ENCODE data around the gene PIMREG. TPM values are rescaled to one million over a fixed set of nuclear protein-coding genes. Genes with fewer than 3 reads are reported as not detected.

PIMREG gene
- polyA plus RNA-seq, 3 donors, result not detected

DNA sequence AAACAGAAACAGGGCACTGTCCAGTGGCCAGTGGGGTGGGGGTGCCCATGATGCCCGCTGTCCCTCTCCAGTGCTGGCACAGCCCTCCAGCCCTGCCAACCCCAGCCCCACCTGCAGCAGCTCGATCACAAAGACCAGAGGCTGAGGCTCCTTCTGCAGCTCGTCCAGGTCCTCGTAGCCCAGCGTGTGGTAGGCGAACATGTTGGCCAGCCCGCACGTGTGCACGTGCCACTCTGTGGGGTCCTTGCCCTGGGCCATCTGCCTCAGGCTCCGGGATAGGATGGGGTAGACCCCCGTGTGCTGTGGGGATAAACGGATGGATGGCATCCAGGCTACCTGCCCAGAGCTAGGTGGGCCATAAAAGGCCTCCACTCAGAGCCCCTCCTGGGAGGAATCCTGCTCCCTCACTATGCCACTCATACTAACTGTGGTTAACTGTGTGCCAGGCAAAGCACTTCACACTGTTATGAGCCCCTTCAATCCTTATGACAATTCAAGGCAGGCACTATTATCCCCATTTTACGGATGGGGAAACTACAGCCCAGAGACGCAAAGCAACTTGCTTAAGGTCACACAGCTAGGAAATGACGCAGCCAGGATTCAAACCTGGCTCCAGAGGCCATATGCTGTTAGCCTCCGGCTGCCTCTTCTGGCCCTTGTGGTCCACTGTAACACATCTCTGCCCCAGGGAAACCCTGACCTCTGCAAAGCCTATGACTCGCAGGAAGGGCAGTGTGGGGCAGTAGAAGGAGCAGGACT, 15.9 kb upstream of the PIMREG start:
- 92% methylated on average over 16 of the region's 17 CpGs for WGBS (ENCODE audit: insufficient coverage)
- Mint-ChIP-seq H3K9me3 (peaks cover 6 to 21% (median 16%) of the 10 kb centered on the region in 7 donors), H3K27me3 (ENCODE audit: low read depth in 3 of 3) (peaks cover 43 to 71% (median 54%) of the 10 kb centered on the region in 3 donors), H3K27ac (no peak overlapping the region), H3K4me1 (peaks cover 23% of the 10 kb centered on the region), H3K4me3 (peak overlapping the region in 1 of 2 donors; percentile 20), H3K36me3 (peaks cover 2 to 6% of the 10 kb centered on the region in 2 donors)
- H3K27ac ChIP-seq (ENCODE audit: low read depth in 1 of 2, low read length in 2 of 2), result no peak overlapping the region
- no peaks in the 10 kb centered on the region for H4K20me1 ChIP-seq (ENCODE audit: insufficient read depth, low read length)
- no peak for DNase-seq
- H3K4me1 ChIP-seq (ENCODE audit: control insufficient read depth in 1 of 2, insufficient read depth in 2 of 2, low read length in 2 of 2), result peaks cover 15 to 18% of the 10 kb centered on the region in 2 donors
- no peak overlapping the region for H2AFZ ChIP-seq (ENCODE audit: insufficient read depth, low read depth, low read length, poor library complexity, severe bottlenecking)
- no peaks in the 10 kb centered on the region for H3K36me3 ChIP-seq (replicated peaks in 1 of 2; ENCODE audit: control insufficient read depth in 1 of 2, insufficient read depth in 2 of 2, low read length in 2 of 2)
- H3K9me3 ChIP-seq (replicated peaks in 1 of 2; ENCODE audit: control insufficient read depth in 1 of 2, insufficient read depth in 1 of 2, low read length in 2 of 2), result peaks cover 10 to 14% of the 10 kb centered on the region in 2 donors
- peaks cover 0 to 68% of the 10 kb centered on the region in 2 donors for H3K27me3 ChIP-seq (ENCODE audit: control insufficient read depth in 2 of 2, insufficient read depth in 2 of 2, low read length in 2 of 2)
- H3K4me3 ChIP-seq (replicated peaks in 1 of 3; ENCODE audit: low read depth in 2 of 3, low read length in 3 of 3), result peak overlapping the region in 1 of 3 experiments; percentile 51
- no peak overlapping the region for H3K4me2 ChIP-seq (replicated peaks; ENCODE audit: extremely low read depth, low read length, poor library complexity, severe bottlenecking)
- no peaks in the 10 kb centered on the region for H3K79me2 ChIP-seq (ENCODE audit: insufficient read depth, low read length)
- H3K9ac ChIP-seq (ENCODE audit: insufficient read depth, low read length, poor library complexity, severe bottlenecking), result no peak overlapping the region
- TF ChIP-seq, protein P1, sequence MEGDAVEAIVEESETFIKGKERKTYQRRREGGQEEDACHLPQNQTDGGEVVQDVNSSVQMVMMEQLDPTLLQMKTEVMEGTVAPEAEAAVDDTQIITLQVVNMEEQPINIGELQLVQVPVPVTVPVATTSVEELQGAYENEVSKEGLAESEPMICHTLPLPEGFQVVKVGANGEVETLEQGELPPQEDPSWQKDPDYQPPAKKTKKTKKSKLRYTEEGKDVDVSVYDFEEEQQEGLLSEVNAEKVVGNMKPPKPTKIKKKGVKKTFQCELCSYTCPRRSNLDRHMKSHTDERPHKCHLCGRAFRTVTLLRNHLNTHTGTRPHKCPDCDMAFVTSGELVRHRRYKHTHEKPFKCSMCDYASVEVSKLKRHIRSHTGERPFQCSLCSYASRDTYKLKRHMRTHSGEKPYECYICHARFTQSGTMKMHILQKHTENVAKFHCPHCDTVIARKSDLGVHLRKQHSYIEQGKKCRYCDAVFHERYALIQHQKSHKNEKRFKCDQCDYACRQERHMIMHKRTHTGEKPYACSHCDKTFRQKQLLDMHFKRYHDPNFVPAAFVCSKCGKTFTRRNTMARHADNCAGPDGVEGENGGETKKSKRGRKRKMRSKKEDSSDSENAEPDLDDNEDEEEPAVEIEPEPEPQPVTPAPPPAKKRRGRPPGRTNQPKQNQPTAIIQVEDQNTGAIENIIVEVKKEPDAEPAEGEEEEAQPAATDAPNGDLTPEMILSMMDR (IDR thresholded peaks at IDR 0.05), result no peak
- intact Hi-C loops (cut with micrococcal nuclease), result loop anchor here in 1 of 2 donors (10.0 kb wide), 1 partner anchor 724 kb away; no protein-coding TSS in a partner anchor

DNA sequence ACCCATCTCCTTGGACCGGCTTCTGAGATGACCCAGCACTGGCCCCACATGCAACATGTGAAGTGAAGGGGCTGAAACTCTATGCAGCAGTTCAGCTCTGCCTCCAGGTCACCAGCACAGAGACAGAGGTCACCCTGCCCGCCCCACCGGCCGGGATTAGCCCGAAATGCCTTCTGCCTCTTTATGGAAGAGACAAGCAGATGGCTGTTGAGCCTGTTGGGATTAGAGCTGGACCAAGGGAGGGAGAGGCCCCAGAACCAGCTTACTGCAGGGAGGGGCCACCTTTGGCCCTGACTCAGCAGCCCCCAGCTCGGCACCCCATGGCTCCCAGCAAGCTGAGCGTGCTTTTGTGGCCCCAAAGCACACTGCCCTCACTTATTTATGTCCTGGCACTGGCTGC, 15.0 kb upstream of the PIMREG start:
- H3K4me1 ChIP-seq (ENCODE audit: control insufficient read depth in 1 of 2, insufficient read depth in 2 of 2, low read length in 2 of 2), result peaks cover 15 to 18% of the 10 kb centered on the region in 2 donors
- Mint-ChIP-seq H3K4me1 (peaks cover 23% of the 10 kb centered on the region), H3K27me3 (ENCODE audit: low read depth in 3 of 3) (peaks cover 43 to 71% (median 56%) of the 10 kb centered on the region in 3 donors), H3K27ac (no peak overlapping the region), H3K9me3 (peaks cover 6 to 21% (median 16%) of the 10 kb centered on the region in 7 donors), H3K36me3 (peaks cover 2 to 6% of the 10 kb centered on the region in 2 donors), H3K4me3 (peak overlapping the region in 1 of 2 donors; percentile 75)
- 96% methylated on average over 7 of the region's 7 CpGs for WGBS (ENCODE audit: insufficient coverage)
- no peak overlapping the region for H3K4me3 ChIP-seq (replicated peaks in 1 of 3; ENCODE audit: low read depth in 2 of 3, low read length in 3 of 3)
- TF ChIP-seq, protein P1 (IDR thresholded peaks at IDR 0.05), result no peak
- H3K27me3 ChIP-seq (ENCODE audit: control insufficient read depth in 2 of 2, insufficient read depth in 2 of 2, low read length in 2 of 2), result peaks cover 0 to 65% of the 10 kb centered on the region in 2 donors
- DNase-seq, result no peak
- no peak overlapping the region for H2AFZ ChIP-seq (ENCODE audit: insufficient read depth, low read depth, low read length, poor library complexity, severe bottlenecking)
- no peak overlapping the region for H3K9ac ChIP-seq (ENCODE audit: insufficient read depth, low read length, poor library complexity, severe bottlenecking)
- H3K79me2 ChIP-seq (ENCODE audit: insufficient read depth, low read length), result no peaks in the 10 kb centered on the region
- peaks cover 10 to 14% of the 10 kb centered on the region in 2 donors for H3K9me3 ChIP-seq (replicated peaks in 1 of 2; ENCODE audit: control insufficient read depth in 1 of 2, insufficient read depth in 1 of 2, low read length in 2 of 2)
- no peak overlapping the region for H3K4me2 ChIP-seq (replicated peaks; ENCODE audit: extremely low read depth, low read length, poor library complexity, severe bottlenecking)
- H3K27ac ChIP-seq (ENCODE audit: low read depth in 1 of 2, low read length in 2 of 2), result no peak overlapping the region
- intact Hi-C loops (cut with micrococcal nuclease), result loop anchor here in 1 of 2 donors (10.0 kb wide), 1 partner anchor 724 kb away; no protein-coding TSS in a partner anchor
- H3K36me3 ChIP-seq (replicated peaks in 1 of 2; ENCODE audit: control insufficient read depth in 1 of 2, insufficient read depth in 2 of 2, low read length in 2 of 2), result no peaks in the 10 kb centered on the region
- no peaks in the 10 kb centered on the region for H4K20me1 ChIP-seq (ENCODE audit: insufficient read depth, low read length)
